ENCODE measurements around the gene APLP2. TPM values are rescaled to one million over a fixed set of nuclear protein-coding genes. Genes with fewer than 3 reads are reported as not detected.
"Not testable (repeated sequence)": the region's sequence is repeated elsewhere in the genome, so short reads cannot be mapped to it uniquely, and the experiment has no call there.

The APLP2 gene
- 100 to 1,000 TPM; 493 to 557 TPM for total RNA-seq

- ATAC-seq (ENCODE audit: insufficient number of reproducible peaks, low FRiP score, low read depth) (peak; percentile 99), DNase-seq (ENCODE audit: low spot score) (peak; percentile 98)
- H3K4me3 ChIP-seq, result peak within 1 kb of the TSS; percentile 91
- H3K27ac ChIP-seq, result peak within 1 kb of the TSS; percentile 89 to 93
- H3K27me3 ChIP-seq (replicated peaks; ENCODE audit: insufficient read depth), result no peaks in the 10 kb centered on the region
- H3K9me3 ChIP-seq, result no peaks in the 10 kb centered on the region
- peaks cover 14 to 24% of the 10 kb centered on the region in 2 donors for H3K4me1 ChIP-seq (ENCODE audit: control insufficient read depth in 1 of 2, low read depth in 2 of 2)
- no peaks in the 10 kb centered on the region for H3K36me3 ChIP-seq
- no peak for TF ChIP-seq CTCF (IDR thresholded peaks at IDR 0.05)
Observed at GRCh38 chr11:130069659-130070108, at the start of gene APLP2. APLP2 (plus strand) TSS chr11:130069894; CDS start chr11:130069978, 84 bp downstream.

GRCh38 chr11:130020323-130020722, 49.4 kb upstream of the APLP2 start:
- H3K9me3 ChIP-seq, result no peaks in the 10 kb centered on the region
- no peak for TF ChIP-seq CTCF (IDR thresholded peaks at IDR 0.05)
- no peaks in the 10 kb centered on the region for H3K36me3 ChIP-seq
- no peak for DNase-seq (ENCODE audit: low spot score)
- H3K4me3 ChIP-seq, result no peak overlapping the region
- H3K4me1 ChIP-seq (ENCODE audit: control insufficient read depth in 1 of 2, low read depth in 2 of 2), result peaks cover 0 to 4% of the 10 kb centered on the region in 2 donors
- ATAC-seq (ENCODE audit: insufficient number of reproducible peaks, low FRiP score, low read depth), result no peak
- H3K27ac ChIP-seq, result no peak overlapping the region
- H3K27me3 ChIP-seq (replicated peaks; ENCODE audit: insufficient read depth), result no peaks in the 10 kb centered on the region

GRCh38 chr11:130021606-130022005, 48.1 kb upstream of the APLP2 start:
- not testable (repeated sequence) for H3K27me3 ChIP-seq (replicated peaks; ENCODE audit: insufficient read depth); H3K36me3 ChIP-seq; DNase-seq (ENCODE audit: low spot score); ATAC-seq (ENCODE audit: insufficient number of reproducible peaks, low FRiP score, low read depth); H3K4me1 ChIP-seq (ENCODE audit: control insufficient read depth in 1 of 2, low read depth in 2 of 2); H3K27ac ChIP-seq; H3K9me3 ChIP-seq; H3K4me3 ChIP-seq

- no peak for DNase-seq (ENCODE audit: low spot score)
- no peak for TF ChIP-seq CTCF (IDR thresholded peaks at IDR 0.05)
- Histone ChIP-seq H3K27me3 (replicated peaks; ENCODE audit: insufficient read depth) (no peaks in the 10 kb centered on the region), H3K4me3 (no peak overlapping the region), H3K36me3 (no peaks in the 10 kb centered on the region), H3K27ac (no peak overlapping the region), H3K9me3 (no peaks in the 10 kb centered on the region), H3K4me1 (ENCODE audit: control insufficient read depth in 1 of 2, low read depth in 2 of 2) (peaks cover 0 to 4% of the 10 kb centered on the region in 2 donors)
- no peak for ATAC-seq (ENCODE audit: insufficient number of reproducible peaks, low FRiP score, low read depth)
Observed at GRCh38 chr11:130022799-130023198, 46.9 kb upstream of the APLP2 start.

- DNase-seq (ENCODE audit: low spot score) (no peak), ATAC-seq (ENCODE audit: insufficient number of reproducible peaks, low FRiP score, low read depth) (no peak)
- H3K9me3 ChIP-seq, result no peaks in the 10 kb centered on the region
- TF ChIP-seq CTCF (IDR thresholded peaks at IDR 0.05), result no peak
- H3K27me3 ChIP-seq (replicated peaks; ENCODE audit: insufficient read depth), result no peaks in the 10 kb centered on the region
- no peak overlapping the region for H3K4me3 ChIP-seq
- H3K27ac ChIP-seq, result no peak overlapping the region
- peaks cover 0 to 4% of the 10 kb centered on the region in 2 donors for H3K4me1 ChIP-seq (ENCODE audit: control insufficient read depth in 1 of 2, low read depth in 2 of 2)
- no peaks in the 10 kb centered on the region for H3K36me3 ChIP-seq
Observed at GRCh38 chr11:130023204-130023603, 46.5 kb upstream of the APLP2 start.

GRCh38 chr11:130024361-130024760, 45.3 kb upstream of the APLP2 start:
- peaks cover 0 to 4% of the 10 kb centered on the region in 2 donors for H3K4me1 ChIP-seq (ENCODE audit: control insufficient read depth in 1 of 2, low read depth in 2 of 2)
- no peaks in the 10 kb centered on the region for H3K9me3 ChIP-seq
- H3K4me3 ChIP-seq, result no peak overlapping the region
- ATAC-seq (ENCODE audit: insufficient number of reproducible peaks, low FRiP score, low read depth) (no peak), DNase-seq (ENCODE audit: low spot score) (no peak)
- no peak overlapping the region for H3K27ac ChIP-seq
- no peaks in the 10 kb centered on the region for H3K27me3 ChIP-seq (replicated peaks; ENCODE audit: insufficient read depth)
- TF ChIP-seq CTCF (IDR thresholded peaks at IDR 0.05), result no peak
- no peaks in the 10 kb centered on the region for H3K36me3 ChIP-seq

Measured in thoracic aorta (tissue), 2 donors.